MM.1S (cell line): ENCODE measurements around the gene SLCO1B1.

Experiments
- EZH2 ChIP-seq: fragments of 300-600 bp; sonication (generic); optimal IDR thresholded peaks from 2 replicates; pipeline ENCODE3; 2017; ENCODE audit warnings: low read depth, mild to moderate bottlenecking, antibody characterized with exemption, low read length, mixed read lengths
- EZH2phosphoT487 ChIP-seq: fragments of 300-600 bp; sonication (generic); IDR thresholded peaks from 2 replicates; pipeline ENCODE4 v1.6.1; 2018; ENCODE audit warnings: antibody characterized with exemption, low read length
- TF ChIP-seq, protein P1 (sequence below): fragments of 300-600 bp; sonication (generic); IDR thresholded peaks from 2 replicates; pipeline ENCODE4 v1.5.1; 2016; ENCODE audit warnings: antibody characterized with exemption, low read length, mixed read lengths

GRCh38 chr12:21165048-21165447, 34.1 kb downstream of the SLCO1B1 start:
- TF ChIP-seq, protein P1, sequence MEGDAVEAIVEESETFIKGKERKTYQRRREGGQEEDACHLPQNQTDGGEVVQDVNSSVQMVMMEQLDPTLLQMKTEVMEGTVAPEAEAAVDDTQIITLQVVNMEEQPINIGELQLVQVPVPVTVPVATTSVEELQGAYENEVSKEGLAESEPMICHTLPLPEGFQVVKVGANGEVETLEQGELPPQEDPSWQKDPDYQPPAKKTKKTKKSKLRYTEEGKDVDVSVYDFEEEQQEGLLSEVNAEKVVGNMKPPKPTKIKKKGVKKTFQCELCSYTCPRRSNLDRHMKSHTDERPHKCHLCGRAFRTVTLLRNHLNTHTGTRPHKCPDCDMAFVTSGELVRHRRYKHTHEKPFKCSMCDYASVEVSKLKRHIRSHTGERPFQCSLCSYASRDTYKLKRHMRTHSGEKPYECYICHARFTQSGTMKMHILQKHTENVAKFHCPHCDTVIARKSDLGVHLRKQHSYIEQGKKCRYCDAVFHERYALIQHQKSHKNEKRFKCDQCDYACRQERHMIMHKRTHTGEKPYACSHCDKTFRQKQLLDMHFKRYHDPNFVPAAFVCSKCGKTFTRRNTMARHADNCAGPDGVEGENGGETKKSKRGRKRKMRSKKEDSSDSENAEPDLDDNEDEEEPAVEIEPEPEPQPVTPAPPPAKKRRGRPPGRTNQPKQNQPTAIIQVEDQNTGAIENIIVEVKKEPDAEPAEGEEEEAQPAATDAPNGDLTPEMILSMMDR, result no peak
- TF ChIP-seq EZH2 (no peak), EZH2phosphoT487 (no peak)
